Middle frontal gyrus (tissue), 1 donor: Measurements from ENCODE around the gene COMMD1.
"Not testable (repeated sequence)": the region's sequence is repeated elsewhere in the genome, so short reads cannot be mapped to it uniquely, and the experiment has no call there.

Experiments used
- DNase-seq: peaks from one replicate; pipeline ENCODE4 v3.0.0-alpha.2; 2015; ENCODE audit warnings: low spot score; ENCODE audit errors: extremely low spot score

Gene COMMD1

GRCh38 chr2:61962095-61962984 is 56.9 kb downstream of the COMMD1 start:
- DNase-seq, result no peak

DNA sequence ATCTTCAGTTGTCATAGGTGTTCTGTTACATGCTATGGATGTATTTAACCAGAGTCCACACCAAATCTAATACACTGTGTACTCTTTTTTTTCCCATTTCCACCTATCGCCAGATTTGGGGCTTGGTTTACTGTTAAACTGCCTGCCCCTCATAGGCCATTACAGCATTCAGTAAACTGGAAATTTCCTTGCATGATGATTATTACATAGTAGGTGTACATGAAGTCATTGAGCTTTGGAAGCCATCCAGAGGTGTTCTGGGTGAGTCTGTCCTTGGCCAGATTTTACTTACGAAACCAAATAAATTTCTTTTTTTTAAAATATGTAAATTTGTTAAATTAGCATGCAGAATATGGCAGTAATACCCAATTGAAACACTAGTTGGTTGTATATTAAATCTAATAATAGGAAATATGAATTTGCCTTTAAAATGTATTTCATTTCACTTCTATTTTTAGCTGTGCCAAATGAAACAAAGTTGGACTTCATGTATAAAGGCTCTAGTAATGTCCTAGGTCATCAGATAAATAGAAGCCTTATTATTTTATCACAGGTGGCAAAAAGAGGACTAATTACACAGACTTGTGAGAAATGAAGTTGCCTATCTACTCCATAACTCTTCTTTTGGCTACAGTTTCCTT is 60.7 kb downstream of the COMMD1 start:
- no peak for DNase-seq

- no peak for DNase-seq
These were observed 61.8 kb downstream of the COMMD1 start for GRCh38 chr2:61967262-61967661.

- DNase-seq, result no peak
These were observed 63.9 kb downstream of the COMMD1 start for GRCh38 chr2:61969376-61969775.

GRCh38 chr2:61970807-61971556 is 65.5 kb downstream of the COMMD1 start:
- DNase-seq, result no peak

- no peak for DNase-seq
These were observed 73.0 kb downstream of the COMMD1 start for GRCh38 chr2:61978522-61978921.

- DNase-seq, result no peak
These were observed 75.3 kb downstream of the COMMD1 start for GRCh38 chr2:61980758-61981157.

DNA sequence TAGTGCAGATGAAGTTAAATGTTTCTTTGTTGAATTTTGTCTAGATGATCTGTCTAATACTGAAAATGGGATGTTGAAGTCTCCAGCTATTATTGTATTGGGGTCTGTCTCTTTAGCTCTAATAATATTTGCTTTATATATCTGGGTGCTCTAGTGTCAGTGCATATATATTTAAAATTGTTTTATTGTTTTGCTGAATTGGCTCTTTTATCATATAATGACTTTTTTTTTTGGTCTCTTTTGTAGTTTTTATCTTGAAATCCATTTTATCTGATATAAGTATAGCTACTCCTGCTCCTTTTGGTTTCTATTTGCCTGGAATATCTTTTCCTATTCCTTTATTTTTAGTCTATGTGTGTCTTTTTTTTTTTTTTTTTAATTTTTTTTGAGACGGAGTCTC is 79.2 kb downstream of the COMMD1 start:
- DNase-seq, result no peak

GRCh38 chr2:61988462-61989366 is 83.2 kb downstream of the COMMD1 start:
- DNase-seq, result no peak

GRCh38 chr2:61993422-61994024 is 88.0 kb downstream of the COMMD1 start:
- DNase-seq, result peak; percentile 22

DNA sequence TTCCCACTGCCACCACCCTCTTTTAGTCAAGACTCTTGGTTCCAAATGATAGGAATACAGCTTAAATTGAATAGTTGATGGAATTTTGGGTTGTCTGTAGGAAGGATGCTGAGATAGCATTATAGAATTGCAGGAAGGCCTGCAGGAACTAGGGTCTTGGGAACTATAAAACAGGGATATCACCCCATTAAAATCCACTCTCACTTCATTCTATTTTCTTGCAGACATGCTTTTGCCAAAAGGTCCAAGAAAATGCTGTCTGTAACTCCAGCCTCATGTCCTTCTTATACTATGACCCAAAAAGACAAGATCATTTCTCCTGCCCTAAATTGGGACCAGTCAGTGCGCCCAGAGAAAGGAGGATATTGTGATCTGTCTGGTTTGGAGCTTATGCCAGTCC is 89.1 kb downstream of the COMMD1 start:
- DNase-seq, result no peak

DNA sequence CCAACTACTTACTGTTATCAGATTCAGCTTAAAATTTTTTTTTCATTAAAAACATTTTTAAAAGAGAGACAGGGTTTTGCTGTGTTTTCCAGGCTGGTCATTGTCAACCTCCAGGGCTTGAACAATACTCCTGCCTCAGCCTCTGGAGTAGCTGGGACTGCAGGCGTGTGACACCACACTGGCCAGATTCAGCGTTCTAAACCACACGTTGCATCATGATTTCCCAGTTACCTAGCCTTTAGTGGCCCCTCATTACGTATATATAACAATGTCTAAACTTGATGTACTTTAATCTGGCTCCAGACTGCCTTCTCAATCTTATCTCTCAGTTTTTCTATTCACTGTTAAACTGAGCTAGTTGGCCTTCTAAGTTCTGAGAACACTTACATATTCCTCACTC is 89.6 kb downstream of the COMMD1 start:
- no peak for DNase-seq

GRCh38 chr2:61995515-61995914 is 90.0 kb downstream of the COMMD1 start:
- no peak for DNase-seq

- DNase-seq, result no peak
These were observed 93.0 kb downstream of the COMMD1 start for GRCh38 chr2:61998426-61998825.

GRCh38 chr2:62000538-62000937 is 95.1 kb downstream of the COMMD1 start:
- DNase-seq, result no peak

DNA sequence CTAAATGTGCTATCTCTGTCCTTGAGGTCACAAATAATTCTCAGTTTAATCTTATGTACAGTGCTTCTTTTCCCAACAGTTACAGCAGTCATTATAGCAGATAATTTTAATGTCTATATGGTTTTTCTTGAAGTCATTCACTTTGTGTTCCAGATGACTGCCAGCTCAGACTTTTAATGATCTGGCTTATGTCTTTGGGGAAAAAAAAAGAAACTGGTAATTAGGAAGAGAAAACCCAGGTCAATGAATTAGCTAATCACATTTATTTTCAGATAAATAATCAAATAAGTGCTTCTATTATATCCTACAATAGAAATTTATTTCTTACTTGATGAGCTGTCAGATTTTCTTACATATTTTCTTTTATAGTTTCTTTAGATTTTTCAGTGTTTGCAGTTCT is 96.0 kb downstream of the COMMD1 start:
- DNase-seq, result no peak

- not testable (repeated sequence) for DNase-seq
These were observed 99.0 kb downstream of the COMMD1 start for GRCh38 chr2:62004428-62004827.

- no peak for DNase-seq
These were observed 102.1 kb downstream of the COMMD1 start for GRCh38 chr2:62007555-62007954.

GRCh38 chr2:62010632-62011256 is 105.3 kb downstream of the COMMD1 start:
- no peak for DNase-seq

DNA sequence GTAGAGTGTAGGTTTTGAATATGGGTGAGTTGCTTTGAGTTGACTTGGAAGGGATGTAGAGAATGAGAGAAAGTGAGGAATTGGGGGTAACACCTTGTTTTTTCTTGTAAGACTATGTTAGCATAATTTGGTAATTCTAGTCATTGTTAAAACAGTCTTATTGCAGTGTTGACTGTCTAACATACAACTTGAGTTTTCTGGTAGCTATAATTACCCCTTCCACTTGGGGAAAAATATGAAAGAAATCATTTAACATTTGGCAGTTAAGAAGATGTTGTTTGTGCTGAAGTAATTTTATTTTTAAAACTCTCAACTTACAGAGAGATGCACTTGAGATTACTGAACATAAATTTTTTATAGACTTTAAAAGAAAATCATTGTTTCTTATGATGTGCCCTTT is 108.2 kb downstream of the COMMD1 start:
- no peak for DNase-seq
